Neural crest cell (in vitro differentiated cells): ENCODE data around the gene CLEC19A. TPM values are rescaled to one million over a fixed set of nuclear protein-coding genes. Genes with fewer than 3 reads are reported as not detected.

ENCODE experiments used
- DNase-seq: peaks from one replicate; pipeline ENCODE4 v3.0.0; 2021; ENCODE audit warnings: low read depth, mixed read lengths, low spot score
- H3K27ac Mint-ChIP-seq: one replicate; pipeline ENCODE4 v1.8.0; 2021; ENCODE audit warnings: mild to moderate bottlenecking, mixed read lengths; ENCODE audit not compliant: unreplicated experiment
- H3K27me3 Mint-ChIP-seq: 2 replicates; pipeline ENCODE4 v1.8.0; 2021; ENCODE audit warnings: low read depth, mild to moderate bottlenecking, mixed read lengths
- H3K36me3 Mint-ChIP-seq: 2 replicates; pipeline ENCODE4 v1.8.0; 2021; ENCODE audit warnings: low read depth, mild to moderate bottlenecking, mixed read lengths
- H3K4me1 Mint-ChIP-seq: 2 replicates; pipeline ENCODE4 v1.8.0; 2021; ENCODE audit warnings: mixed read lengths
- H3K4me3 Mint-ChIP-seq: one replicate; pipeline ENCODE4 v1.8.0; 2021; ENCODE audit warnings: mild to moderate bottlenecking, mixed read lengths
- H3K9me3 Mint-ChIP-seq: 2 replicates; pipeline ENCODE4 v1.8.0; 2021; ENCODE audit warnings: mixed read lengths
- CTCF ChIP-seq: fragments of 200-600 bp; sonication (generic); conservative IDR thresholded peaks from 2 replicates; pipeline ENCODE4 v1.5.0; 2021; ENCODE audit warnings: antibody characterized with exemption, mild to moderate bottlenecking
- total RNA-seq: library from RNA; stranded (reverse); gene quantifications from 2 replicates; pipeline ENCODE4 v1.2.1, GENCODE V29; 2021

The CLEC19A gene
- total RNA-seq, 1 donor from 2014 or later: not detected

GRCh38 chr16:19240494-19240893 lies 45.0 kb upstream of the CLEC19A start:
- Mint-ChIP-seq H3K4me3 (no peak overlapping the region), H3K4me1 (no peaks in the 10 kb centered on the region), H3K27me3 (no peaks in the 10 kb centered on the region), H3K9me3 (peaks cover 2% of the 10 kb centered on the region), H3K27ac (no peak overlapping the region), H3K36me3 (peaks cover 3% of the 10 kb centered on the region)
- TF ChIP-seq CTCF: no peak
- DNase-seq: no peak

- H3K27me3 Mint-ChIP-seq: no peaks in the 10 kb centered on the region
- H3K36me3 Mint-ChIP-seq: no peaks in the 10 kb centered on the region
- H3K9me3 Mint-ChIP-seq: no peaks in the 10 kb centered on the region
- TF ChIP-seq CTCF: no peak
- no peak overlapping the region for H3K27ac Mint-ChIP-seq
- no peak overlapping the region for H3K4me3 Mint-ChIP-seq
- no peaks in the 10 kb centered on the region for H3K4me1 Mint-ChIP-seq
- no peak for DNase-seq
Measured at GRCh38 chr16:19241512-19241911, 44.0 kb upstream of the CLEC19A start.

- DNase-seq: no peak
- TF ChIP-seq CTCF: no peak
- Mint-ChIP-seq H3K36me3 (no peaks in the 10 kb centered on the region), H3K27me3 (no peaks in the 10 kb centered on the region), H3K9me3 (no peaks in the 10 kb centered on the region), H3K4me1 (no peaks in the 10 kb centered on the region), H3K4me3 (no peak overlapping the region), H3K27ac (no peak overlapping the region)
Measured at GRCh38 chr16:19242186-19242585, 43.3 kb upstream of the CLEC19A start.

GRCh38 chr16:19242987-19243575 lies 42.5 kb upstream of the CLEC19A start:
- Mint-ChIP-seq H3K4me1 (no peaks in the 10 kb centered on the region), H3K27ac (no peak overlapping the region), H3K36me3 (no peaks in the 10 kb centered on the region), H3K4me3 (no peak overlapping the region), H3K9me3 (no peaks in the 10 kb centered on the region), H3K27me3 (no peaks in the 10 kb centered on the region)
- no peak for TF ChIP-seq CTCF
- DNase-seq: no peak

- no peak for TF ChIP-seq CTCF
- Mint-ChIP-seq H3K4me1 (no peaks in the 10 kb centered on the region), H3K36me3 (no peaks in the 10 kb centered on the region), H3K9me3 (no peaks in the 10 kb centered on the region), H3K27me3 (no peaks in the 10 kb centered on the region), H3K27ac (no peak overlapping the region), H3K4me3 (no peak overlapping the region)
- no peak for DNase-seq
Measured at GRCh38 chr16:19245326-19245925, 40.1 kb upstream of the CLEC19A start.
